Gastroesophageal sphincter (tissue), 4 donors: ENCODE measurements around the gene NCSTN. TPM values are rescaled to one million over a fixed set of nuclear protein-coding genes. Genes with fewer than 3 reads are reported as not detected.

Experiments
- ATAC-seq: fragments of 150-250 bp; one replicate; pipeline ENCODE4 v1.9.1; 2016; ENCODE audit warnings: mild to moderate bottlenecking, moderate library complexity
- H3K27ac ChIP-seq, 4 donors: fragments of 200-600 bp; sonication (generic) in 3 of 4; 1 replicate in 3 of 4; 2 replicates in 1 of 4; pipeline ENCODE4 v1.5.1; 2016 to 2019
- H3K27me3 ChIP-seq: fragments of 200-600 bp; sonication (generic); one replicate; pipeline ENCODE4 v1.5.1; 2019
- H3K36me3 ChIP-seq, 2 donors: fragments of 200-600 bp; sonication (generic); one replicate each; pipeline ENCODE4 v1.5.1; 2019; ENCODE audit warnings: control low read depth in 1 of 2
- H3K4me1 ChIP-seq, 3 donors: fragments of 200-600 bp; sonication (generic); 1 replicate in 2 of 3; 2 replicates in 1 of 3; pipeline ENCODE4 v1.5.1; 2016 to 2019; ENCODE audit warnings: control low read depth in 2 of 3
- H3K4me3 ChIP-seq, 2 donors: fragments of 200-600 bp; sonication (generic); one replicate each; pipeline ENCODE4 v1.5.1; 2019; ENCODE audit warnings: mild to moderate bottlenecking in 1 of 2, moderate library complexity in 1 of 2
- H3K9me3 ChIP-seq, 3 donors: fragments of 200-600 bp; sonication (generic); one replicate each; pipeline ENCODE4 v1.5.1; 2017 to 2019; ENCODE audit warnings: control low read depth in 2 of 3
- CTCF ChIP-seq, 4 experiments: fragments of 200-600 bp in 2 of 4; fragments of 450-650 bp in 2 of 4; sonication (generic) in 1 of 4; IDR thresholded peaks; one replicate each; pipeline ENCODE4 v1.5.1; 2017 to 2019; ENCODE audit warnings: antibody characterized with exemption in 4 of 4, mild to moderate bottlenecking in 2 of 4, moderate library complexity in 2 of 4
- EP300 ChIP-seq: sonication (generic); formaldehyde crosslinking; IDR thresholded peaks from one replicate; pipeline ENCODE4 v1.6.1; 2017; ENCODE audit warnings: antibody characterized with exemption, mild to moderate bottlenecking
- POLR2A ChIP-seq, 2 donors: fragments of 450-650 bp; IDR thresholded peaks; one replicate each; pipeline ENCODE4 v1.6.1; 2017; ENCODE audit warnings: antibody characterized with exemption in 2 of 2, mild to moderate bottlenecking in 2 of 2, moderate library complexity in 1 of 2
- POLR2AphosphoS5 ChIP-seq: sonication (generic); formaldehyde crosslinking; IDR thresholded peaks from one replicate; pipeline ENCODE4 v1.6.1; 2017; ENCODE audit warnings: antibody characterized with exemption
- WGBS, 2 donors: methylation state at CpG; one replicate each; pipeline ENCODE4 v1.1.5; 2018; ENCODE audit warnings: low coverage in 1 of 2; 5-methylcytosine and 5-hydroxymethylcytosine counted together
- total RNA-seq, 4 donors: library from RNA; depleted of rRNA; stranded (reverse); fragments of >200 nt; gene quantifications; one replicate each; pipeline ENCODE4 v1.1.0, GENCODE V29; 2016

The NCSTN gene
- total RNA-seq, 4 donors from 2014 or later: 41.5 to 49.2 (median 47.5) TPM

- no peak for ATAC-seq
- TF ChIP-seq POLR2AphosphoS5 (no peak), CTCF (IDR thresholded peaks at IDR 0.05) (no peak), POLR2A (IDR thresholded peaks at IDR 0.05) (no peak), EP300 (no peak)
- Histone ChIP-seq H3K4me1 (no peaks in the 10 kb centered on the region), H3K36me3 (peaks cover 0 to 100% of the 10 kb centered on the region in 2 donors), H3K4me3 (no peak overlapping the region), H3K9me3 (no peaks in the 10 kb centered on the region), H3K27me3 (no peaks in the 10 kb centered on the region), H3K27ac (no peak overlapping the region)
- 91 to 100% methylated on average over 1 to 2 of the region's 2 CpGs for WGBS, 2 donors
Measured at GRCh38 chr1:160353223-160353622, 10.0 kb downstream of the NCSTN start.

GRCh38 chr1:160354388-160354985, 11.3 kb downstream of the NCSTN start:
- TF ChIP-seq EP300 (no peak), CTCF (IDR thresholded peaks at IDR 0.05) (peak in 1 of 4 experiments; percentile 38), POLR2AphosphoS5 (no peak), POLR2A (IDR thresholded peaks at IDR 0.05) (no peak)
- Histone ChIP-seq H3K36me3 (peaks cover 0 to 100% of the 10 kb centered on the region in 2 donors), H3K27ac (no peak overlapping the region), H3K27me3 (no peaks in the 10 kb centered on the region), H3K4me1 (no peaks in the 10 kb centered on the region), H3K9me3 (no peaks in the 10 kb centered on the region), H3K4me3 (no peak overlapping the region)
- ATAC-seq: no peak
- WGBS, 2 donors: 25 to 56% methylated on average over 1 to 2 of the region's 5 CpGs

- H3K4me1 ChIP-seq: no peaks in the 10 kb centered on the region
- no peak overlapping the region for H3K27ac ChIP-seq
- peak; percentile 35 for ATAC-seq
- no peak overlapping the region for H3K4me3 ChIP-seq
- no peak for TF ChIP-seq POLR2AphosphoS5
- no peak for TF ChIP-seq EP300
- no peak for TF ChIP-seq CTCF (IDR thresholded peaks at IDR 0.05)
- TF ChIP-seq POLR2A (IDR thresholded peaks at IDR 0.05): no peak
- no peaks in the 10 kb centered on the region for H3K27me3 ChIP-seq
- WGBS, 2 donors: 83 to 89% methylated on average over 3 to 5 of the region's 7 CpGs
- peaks cover 0 to 86% of the 10 kb centered on the region in 2 donors for H3K36me3 ChIP-seq
- H3K9me3 ChIP-seq: no peaks in the 10 kb centered on the region
Measured at GRCh38 chr1:160357286-160358002, 14.3 kb downstream of the NCSTN start.

- H3K36me3 ChIP-seq: peaks cover 0 to 79% of the 10 kb centered on the region in 2 donors
- ATAC-seq: no peak
- TF ChIP-seq EP300: no peak
- no peak for TF ChIP-seq POLR2A (IDR thresholded peaks at IDR 0.05)
- no peak for TF ChIP-seq CTCF (IDR thresholded peaks at IDR 0.05)
- no peak for TF ChIP-seq POLR2AphosphoS5
- no peaks in the 10 kb centered on the region for H3K27me3 ChIP-seq
- 69 to 89% methylated on average over 1 to 4 of the region's 4 CpGs for WGBS, 2 donors
- H3K27ac ChIP-seq: no peak overlapping the region
- H3K9me3 ChIP-seq: no peaks in the 10 kb centered on the region
- no peaks in the 10 kb centered on the region for H3K4me1 ChIP-seq
- no peak overlapping the region for H3K4me3 ChIP-seq
Measured at GRCh38 chr1:160358073-160358472, 14.9 kb downstream of the NCSTN start.
